Medulla oblongata (tissue), 1 donor: ENCODE data around the gene ORMDL1.

Experiments used
- DNase-seq: peaks from one replicate; pipeline ENCODE4 v3.0.0-alpha.2; 2015; ENCODE audit errors: extremely low spot score

ORMDL1 gene, protein sequence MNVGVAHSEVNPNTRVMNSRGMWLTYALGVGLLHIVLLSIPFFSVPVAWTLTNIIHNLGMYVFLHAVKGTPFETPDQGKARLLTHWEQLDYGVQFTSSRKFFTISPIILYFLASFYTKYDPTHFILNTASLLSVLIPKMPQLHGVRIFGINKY

DNA sequence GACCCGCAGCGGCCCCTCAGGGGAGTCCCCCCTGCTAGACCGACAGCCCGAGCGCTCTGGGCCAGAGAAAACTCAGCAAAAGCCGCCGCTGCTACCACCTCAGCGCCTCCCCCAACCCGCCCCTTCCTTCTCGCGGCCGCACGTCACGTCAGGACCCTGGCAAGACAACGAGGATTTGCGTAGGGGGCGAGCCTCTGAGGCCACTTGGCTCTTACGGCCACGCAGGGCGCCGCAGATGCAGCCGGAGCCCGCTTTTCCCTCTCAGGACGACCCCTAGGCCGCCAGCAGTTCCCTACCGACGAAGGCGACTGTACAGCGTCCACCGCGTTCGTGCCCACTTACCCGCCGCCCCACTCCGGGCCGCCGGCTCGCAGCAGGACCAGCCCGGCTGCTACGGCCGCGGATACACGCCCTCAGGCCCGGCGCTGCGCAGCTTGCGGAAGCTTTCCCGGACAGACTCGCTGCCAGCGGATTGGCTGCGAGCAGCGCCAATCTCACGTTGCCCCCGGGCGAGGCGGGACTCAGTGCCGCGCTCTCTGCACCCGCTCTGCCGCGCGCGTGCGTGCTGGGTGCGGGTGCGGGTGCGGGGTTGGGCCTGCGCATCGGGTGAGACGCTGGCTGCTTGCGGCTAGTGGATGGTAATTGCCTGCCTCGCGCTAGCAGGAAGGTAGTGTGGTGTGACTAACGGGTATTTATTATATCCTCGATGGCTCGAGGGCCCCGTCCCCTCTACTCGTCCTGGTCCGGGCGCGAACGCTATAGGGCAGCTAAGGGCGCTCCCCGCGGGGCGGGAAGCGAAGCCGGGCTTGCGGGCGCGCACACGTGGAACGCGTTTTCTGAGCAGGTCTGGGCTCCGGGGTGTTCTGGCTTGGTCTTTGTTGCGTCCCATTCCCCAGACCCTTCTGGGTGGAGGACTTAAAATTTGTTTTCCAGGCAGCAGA is at the start of gene ORMDL1, which contains the start of gene PMS1:
Gene ORMDL1, minus strand, starts transcription at position 413 of the 941 bp plus-strand sequence. CDS start 1,744 bp downstream, outside the sequence.
Gene PMS1, plus strand, starts transcription at position 524 of the 941 bp plus-strand sequence. CDS start 7,360 bp downstream, outside the sequence.
- peak; percentile 98 for DNase-seq

DNA sequence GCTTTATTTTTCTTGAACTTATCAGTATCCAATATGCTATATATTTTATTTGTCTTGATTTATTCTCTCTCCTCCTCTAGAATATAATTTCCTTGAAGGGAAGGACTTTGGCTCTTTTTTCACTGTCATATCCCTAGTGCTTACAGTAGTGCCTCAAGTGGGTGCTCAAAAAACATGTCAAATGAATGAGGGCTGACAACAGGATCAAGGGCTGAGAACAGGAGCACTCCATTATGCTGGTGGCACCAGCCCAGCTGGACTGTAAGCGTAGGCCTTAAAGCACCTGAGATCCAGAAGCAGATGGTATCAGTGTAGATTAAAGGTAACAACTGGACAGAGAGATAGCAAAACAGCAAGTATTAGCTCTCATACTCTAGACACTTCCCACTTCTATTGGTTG is 46.4 kb upstream of the ORMDL1 start:
- DNase-seq: no peak

DNA sequence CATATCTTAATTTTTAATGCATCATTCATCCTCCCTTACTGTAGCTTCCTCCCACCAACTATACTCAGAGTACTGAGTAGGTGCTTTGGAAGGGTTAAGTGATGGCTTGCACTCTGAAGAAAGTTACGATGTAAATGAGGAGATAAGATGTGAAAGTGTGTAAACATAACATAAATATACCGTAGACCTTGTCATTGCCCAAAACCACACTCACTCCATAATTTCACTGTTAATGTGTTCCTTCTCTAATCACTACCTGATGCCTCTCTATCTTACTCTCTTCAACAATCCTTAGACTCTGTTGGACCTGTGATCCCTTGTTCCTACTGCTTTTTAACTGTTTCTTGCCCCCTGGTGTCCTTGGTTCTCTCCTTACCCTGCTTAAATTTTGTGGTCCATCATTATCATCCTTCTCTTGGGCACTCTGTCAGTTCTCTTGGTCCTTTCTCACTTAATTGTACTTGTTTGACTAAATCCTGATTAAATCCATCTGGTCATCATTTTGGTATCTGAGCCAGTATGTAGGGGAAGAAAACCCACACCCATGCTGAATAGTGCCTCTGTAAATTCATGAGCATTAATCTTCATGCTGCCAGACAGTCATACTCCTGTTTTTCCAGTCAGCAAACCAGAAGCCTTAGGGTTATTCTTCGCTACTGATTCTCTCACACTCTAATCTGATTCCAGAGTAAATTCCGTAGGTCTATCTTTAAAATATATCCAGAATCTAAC is 45.1 kb upstream of the ORMDL1 start:
- no peak for DNase-seq

DNA sequence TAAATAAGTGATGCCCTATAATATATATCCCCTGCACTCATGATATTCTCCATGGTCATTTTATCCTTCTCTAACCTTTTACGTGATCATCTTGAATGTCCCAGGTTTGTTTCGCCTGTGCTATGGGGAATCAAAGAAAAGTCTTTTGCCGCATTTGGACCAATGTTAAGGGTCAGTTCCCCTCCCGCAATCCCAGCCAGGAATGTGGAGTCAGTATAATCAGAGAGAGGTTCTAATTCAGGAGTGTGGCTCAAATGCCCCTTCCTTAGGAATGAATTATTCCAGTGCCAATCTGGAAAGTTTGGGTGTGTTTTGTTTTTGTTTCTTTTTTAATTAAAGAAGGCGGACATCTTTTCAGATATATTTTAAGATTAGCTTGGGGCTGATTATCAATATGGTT is 41.9 kb upstream of the ORMDL1 start:
- no peak for DNase-seq

DNA sequence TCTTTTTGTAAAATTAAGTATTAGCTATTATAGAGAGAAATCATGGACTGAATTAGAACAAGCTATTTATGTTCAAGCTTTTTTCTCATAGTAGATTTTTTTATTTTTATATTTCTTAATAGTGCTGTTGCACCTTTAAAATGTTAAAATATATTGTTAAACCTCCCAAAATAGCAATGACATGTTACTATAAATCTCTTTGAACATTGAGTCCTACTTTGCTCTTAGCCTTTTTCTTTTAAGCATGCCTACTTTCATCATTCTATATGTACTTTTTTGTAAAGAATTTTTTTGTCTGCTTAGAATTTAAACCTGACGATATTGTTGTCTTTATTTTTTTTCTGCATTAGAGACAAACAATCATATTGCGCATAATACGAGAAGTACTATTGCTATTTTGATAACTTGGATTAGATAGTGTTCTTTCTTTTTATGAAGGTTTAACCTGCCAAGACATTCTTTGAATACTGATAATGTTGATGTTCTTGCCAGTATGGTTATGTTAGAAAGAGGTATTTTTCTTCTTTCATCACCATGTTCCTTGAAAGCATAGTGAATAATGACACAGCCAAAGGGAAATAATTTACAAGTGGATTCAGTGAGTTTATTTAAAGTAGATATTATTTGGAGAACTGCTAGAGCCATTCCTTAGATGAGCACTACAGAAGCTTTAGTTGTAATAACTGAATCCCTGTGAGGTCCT is 40.7 kb upstream of the ORMDL1 start:
- no peak for DNase-seq

DNA sequence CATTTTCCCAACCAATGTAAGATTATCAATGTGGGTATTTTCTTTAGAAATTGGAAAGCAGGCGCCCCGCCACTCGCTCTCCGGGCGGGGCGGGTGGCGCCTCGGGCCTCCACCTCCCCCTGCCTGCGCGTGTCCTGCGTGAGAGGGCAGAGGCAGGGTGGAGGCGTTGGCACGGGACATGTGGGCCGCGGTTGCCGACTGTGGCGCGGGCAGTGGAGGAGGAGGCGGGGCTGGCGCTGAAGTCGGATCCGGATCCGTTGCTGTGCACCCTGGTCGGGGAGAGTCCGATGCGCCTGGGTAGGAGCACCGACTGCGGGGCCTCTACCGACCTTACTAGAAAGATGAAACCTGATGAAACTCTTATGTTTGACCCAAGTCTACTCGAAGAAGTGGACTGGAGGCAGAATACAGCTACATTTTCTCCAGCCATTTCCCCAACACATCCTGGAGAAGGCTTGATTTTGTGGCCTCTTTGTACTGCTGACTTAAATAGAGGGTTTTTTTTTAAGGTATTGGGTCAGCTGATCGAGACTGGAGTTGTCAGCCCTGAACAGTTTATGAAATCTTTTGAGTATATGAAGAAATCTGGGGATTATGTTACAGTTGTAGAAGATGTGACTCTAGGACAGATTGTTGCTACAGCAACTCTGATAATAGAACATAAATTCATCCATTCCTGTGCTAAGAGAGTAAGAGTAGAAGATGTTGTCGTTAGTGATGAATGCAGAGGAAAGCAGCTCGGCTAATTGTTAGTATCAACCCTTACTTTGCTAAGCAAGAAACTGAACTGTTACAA is 38.0 kb upstream of the ORMDL1 start:
- DNase-seq: no peak

DNA sequence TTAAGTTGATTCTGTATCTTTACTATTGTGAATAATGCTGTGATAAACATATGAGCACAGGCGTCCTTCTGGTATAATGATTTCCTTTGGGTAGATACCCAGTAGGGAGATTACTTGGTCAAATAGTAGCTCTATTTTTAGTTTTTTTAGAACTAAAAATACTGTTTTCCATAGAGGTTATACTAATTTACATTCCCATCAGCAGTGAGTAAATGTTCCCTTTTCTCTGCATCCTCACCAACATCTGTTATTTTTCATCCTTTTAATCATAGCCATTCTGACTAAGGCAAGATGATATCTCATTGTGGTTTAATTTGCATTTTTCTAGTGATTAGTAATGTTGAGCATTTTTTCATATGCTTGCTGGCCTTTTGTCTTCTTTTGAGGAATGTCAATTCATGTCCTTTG is 35.2 kb upstream of the ORMDL1 start:
- no peak for DNase-seq

DNA sequence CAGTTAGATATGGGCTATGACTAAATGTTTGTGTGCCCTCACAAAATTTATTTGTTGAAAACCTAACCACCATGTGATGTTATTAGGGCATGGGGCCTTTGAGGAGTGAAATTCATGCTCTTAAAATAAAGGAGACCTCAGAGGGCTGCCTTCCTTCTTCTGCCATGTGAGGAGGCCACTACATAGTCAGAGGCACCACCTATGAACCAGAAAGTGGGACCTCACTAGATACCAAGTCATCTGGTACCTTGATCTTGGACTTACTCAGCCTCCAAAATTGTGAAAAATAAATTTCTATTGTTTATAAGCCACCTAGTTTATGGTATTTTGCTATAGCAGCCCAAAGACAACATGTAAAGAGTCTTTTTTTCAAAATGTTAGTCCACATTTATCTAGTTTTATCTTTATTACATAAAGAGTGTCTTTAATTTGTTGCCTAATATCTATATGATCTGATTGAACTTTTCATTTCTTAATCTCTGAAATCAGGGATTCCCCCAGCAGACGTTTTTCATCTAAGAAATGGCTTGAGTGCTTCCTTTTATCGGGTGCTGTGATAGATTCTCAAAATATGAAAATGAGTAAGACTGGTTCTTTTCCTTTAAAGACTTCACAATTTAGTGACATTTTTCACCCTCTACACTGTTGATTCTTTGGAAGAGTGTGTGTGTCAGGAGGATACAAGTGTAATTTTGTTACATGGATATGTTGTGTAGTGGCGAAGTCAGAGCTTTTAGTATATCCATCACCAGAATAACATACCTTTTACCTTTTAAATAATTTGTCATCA is 34.3 kb upstream of the ORMDL1 start:
- DNase-seq: no peak

DNA sequence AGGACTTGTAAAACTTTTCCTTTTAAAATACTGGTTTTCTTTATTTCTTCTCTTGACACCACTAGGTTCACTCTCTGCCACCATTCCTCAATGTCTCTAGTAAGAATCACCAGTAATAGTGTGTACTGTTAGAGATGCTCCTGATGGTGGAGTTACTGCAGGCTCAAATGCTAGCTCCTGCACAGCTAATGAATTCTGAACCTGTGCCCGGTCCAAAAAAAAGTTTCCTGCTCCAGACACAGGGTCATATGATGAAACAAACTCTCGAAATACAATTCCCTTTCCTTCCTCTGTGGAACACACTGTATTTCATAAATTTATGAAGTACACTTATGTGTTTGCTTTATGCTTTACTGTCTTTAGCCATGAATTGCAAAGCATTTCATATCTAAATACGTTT is 19.3 kb upstream of the ORMDL1 start:
- DNase-seq: no peak

DNA sequence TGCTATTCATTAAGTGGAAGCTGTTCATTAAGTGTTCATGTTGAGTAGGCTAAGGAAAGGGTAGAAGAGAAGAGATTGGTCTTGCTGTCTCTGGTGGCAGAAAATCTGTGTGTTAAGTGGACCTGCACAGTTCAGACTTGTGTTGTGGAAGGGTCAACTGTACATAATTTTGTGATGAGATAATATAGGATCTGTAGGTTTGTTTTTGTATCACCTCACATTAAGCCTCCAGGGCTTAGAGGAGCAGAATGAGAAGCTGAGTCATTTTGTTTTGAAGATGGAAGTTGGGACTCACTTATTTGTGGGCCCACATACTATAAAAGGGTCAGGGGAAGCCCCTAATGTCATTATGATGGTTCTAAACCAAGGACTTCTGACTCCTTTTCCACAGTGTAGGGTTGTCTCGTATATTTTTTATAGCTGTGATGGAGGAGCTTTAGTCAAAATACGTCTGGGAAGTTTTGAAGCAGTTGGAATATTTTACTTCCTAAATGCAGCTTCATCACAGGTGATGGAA is 18.3 kb upstream of the ORMDL1 start:
- no peak for DNase-seq

DNA sequence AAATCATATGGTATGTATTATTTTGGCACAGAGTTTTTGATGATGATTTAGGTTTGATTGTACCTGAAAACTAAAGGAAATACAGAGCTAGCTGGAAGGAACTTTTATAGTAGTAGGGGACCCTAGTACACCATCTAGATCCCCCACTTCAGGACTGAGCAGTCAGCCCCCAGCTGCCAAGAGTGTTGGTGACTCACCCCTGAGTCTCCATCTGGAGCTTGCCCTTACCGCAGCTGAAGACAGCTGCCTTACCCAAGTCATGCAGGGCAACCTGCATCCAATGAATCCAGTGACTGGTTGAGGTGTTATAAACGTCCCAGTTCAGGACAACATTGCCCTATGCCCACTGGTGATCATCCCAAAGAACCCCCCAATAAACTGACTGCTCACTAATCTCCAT is 15.4 kb upstream of the ORMDL1 start:
- DNase-seq: no peak

DNA sequence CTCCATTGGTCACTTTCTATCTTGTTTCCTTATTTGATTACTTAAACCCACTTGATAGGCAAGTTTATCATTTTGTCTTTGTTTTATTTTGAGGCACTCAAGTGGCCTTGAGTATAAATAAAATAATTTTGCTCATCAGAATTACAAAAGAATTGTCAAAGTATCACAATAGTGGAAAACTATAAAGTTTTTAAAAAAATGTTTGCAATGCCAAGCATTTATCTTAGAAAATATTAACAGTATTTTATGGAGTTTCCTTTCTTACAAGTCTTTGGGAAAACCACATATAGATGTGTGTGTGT is 14.8 kb upstream of the ORMDL1 start:
- DNase-seq: no peak

DNA sequence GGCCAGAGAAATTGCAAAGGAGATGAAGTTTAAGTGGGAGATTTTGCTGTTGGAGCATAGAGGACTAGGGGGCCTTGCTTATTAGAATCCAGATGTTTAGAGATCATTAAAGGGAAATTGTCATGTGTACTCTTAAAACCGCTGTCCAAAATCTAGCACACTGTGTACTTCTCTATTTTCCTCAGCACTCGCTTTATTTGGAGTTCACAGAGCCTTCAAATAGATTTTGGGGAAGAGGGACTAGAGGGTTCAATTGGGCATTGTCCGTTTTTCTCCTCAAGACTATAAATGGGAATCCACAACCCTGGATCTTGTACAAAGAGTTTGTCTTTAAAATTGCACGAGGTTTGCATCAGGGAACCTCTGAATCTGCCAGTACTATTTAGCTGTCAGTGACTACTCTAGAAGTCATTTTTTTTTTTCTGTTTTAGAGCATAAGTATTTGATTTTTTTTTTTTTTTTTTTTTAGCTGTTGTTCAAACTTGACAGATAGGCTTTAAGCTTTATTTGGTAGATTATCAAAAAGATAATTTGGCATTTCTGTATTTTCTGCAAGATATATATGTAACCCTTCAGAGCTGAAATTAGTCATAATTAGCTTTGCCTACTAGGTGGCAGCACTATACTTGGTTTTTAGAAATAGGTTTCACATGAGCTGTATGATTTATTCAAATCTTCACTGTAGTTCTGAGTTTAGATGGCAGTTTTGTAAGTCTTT is 14.3 kb upstream of the ORMDL1 start:
- peak; percentile 68 for DNase-seq

DNA sequence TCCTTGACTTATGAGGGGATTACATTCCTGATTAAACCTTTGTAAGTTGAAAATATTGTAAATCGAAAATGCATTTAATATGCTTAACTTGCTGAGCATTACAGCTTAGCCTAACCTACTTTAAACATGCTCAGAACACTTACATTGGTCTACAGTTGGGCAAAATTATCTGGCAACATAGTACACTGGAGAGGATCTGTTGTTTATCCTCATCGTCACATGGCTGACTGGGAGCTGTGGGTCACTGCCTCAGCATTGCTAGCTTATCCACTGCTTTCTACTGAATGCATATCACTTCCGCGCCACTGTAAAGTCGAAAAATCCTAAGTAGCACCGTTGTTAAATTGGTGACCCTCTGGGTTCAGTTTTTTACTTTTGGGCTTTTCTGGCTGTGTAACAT is 13.8 kb upstream of the ORMDL1 start:
- DNase-seq: peak; percentile 33

DNA sequence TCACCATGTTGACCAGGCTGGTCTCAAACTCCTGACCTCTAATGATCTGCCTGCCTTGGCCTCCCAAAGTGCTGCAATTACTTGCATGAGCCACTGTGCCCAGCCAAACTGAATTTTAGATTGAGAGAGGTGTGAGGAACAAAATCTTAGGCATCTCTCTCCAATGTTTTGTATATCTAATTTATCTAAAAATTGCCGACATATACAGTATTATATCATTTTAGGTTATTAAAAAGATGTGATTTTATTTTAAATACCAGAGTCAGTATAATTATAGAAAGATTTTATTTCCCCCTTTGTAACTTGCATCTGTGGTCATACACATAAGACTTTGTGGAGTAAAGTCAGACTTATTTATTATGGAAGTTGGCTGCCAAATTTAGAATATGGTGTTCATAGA is 10.2 kb upstream of the ORMDL1 start:
- no peak for DNase-seq

DNA sequence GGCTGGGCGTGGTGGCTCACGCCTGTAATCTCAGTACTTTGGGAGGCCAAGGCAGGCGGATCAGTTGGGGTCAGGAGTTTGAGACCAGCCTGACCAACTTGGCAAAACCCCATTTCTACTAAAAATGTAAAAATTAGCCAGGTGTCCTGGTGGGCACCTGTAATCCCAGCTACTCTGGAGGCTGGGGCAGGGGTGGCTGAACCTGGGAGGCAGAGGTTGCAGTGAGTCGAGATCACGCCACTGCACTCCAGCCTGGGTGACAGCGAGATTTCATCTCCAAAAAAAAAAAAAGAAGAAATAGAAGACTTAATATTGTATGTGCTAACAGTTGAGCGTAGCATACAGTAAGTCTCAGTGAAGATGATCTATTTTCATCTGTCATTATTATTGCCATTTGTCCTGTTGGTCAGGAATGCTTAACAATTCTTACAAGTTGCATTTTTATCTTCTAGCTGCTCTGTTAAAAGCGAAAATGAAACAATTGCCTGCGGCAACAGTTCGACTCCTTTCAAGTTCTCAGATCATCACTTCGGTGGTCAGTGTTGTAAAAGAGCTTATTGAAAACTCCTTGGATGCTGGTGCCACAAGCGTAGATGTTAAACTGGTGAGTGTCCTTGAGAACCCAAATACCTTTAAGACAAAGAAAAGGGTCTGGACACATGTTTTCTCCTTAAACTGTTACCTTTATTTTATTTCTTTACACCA is 7.4 kb upstream of the ORMDL1 start:
- no peak for DNase-seq

DNA sequence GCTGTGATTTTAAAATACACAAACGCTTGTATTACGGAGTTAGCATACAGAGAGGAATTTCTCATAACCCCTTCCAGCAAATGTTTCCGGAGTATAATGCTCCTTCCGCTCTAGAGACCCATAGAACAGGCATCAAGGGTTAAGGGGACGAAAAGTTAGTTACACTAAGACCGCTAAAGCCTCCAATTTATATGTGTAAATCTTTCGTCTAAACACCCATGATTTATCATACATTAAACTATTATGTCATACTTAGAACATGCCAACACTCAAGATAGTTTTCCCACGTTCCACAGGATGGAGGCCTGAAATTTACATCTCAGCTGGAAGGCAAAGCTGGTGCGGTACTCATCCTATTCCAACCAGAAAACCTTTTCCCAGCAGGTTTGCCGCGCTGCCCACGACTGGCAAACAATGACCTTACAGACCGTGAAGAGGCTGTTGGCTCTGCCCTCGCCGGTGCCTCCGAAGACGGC is 650 bp downstream of the ORMDL1 start:
- DNase-seq: peak; percentile 37

DNA sequence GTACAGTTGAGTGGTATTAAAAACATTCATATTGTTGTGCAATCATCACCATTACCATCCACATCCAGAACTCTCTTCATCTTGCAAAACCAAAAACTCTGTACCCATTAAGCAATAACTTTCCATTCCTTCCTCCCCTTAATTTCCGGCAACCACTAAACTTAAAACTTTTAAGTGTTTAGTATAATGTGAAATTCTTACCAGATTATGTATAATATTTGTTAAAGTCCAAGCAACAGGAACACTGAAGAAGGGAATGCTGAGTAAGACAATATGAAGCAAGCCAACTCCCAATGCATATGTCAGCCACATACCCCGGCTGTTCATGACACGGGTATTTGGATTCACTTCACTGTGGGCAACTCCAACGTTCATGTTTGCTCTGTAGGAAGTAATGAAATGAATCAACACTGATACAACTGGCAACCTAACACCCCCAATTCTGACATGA is 1.9 kb downstream of the ORMDL1 start:
- DNase-seq: no peak

DNA sequence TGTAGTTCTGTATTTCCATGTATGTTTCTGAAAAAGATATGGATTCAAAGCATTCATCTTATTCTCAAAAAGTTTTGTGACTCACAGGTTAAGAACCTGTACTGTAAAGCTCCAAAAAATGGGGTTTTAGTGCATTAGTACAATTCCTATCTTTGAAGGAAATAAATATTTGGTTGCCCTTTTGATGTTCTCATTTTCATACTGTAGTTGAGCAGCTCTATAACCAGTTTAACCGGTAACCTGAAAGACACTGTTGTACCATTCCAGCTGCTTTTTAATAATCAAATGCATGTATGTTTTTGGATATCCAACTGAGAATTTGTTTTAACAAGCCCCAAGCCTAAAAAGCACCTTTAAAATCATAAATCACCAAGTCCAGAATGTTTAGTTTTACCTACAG is 11.9 kb downstream of the ORMDL1 start:
- no peak for DNase-seq
